ENCODE measurements around the gene PTPRD. TPM values are rescaled to one million over a fixed set of nuclear protein-coding genes. Genes with fewer than 3 reads are reported as not detected.

The PTPRD gene
- total and polyA plus RNA-seq, 9 of the 15 experiments (the other 6 are each of a cell fraction or from before 2014, with no cell fraction given), result 0.11 TPM; not detected in 8

DNA sequence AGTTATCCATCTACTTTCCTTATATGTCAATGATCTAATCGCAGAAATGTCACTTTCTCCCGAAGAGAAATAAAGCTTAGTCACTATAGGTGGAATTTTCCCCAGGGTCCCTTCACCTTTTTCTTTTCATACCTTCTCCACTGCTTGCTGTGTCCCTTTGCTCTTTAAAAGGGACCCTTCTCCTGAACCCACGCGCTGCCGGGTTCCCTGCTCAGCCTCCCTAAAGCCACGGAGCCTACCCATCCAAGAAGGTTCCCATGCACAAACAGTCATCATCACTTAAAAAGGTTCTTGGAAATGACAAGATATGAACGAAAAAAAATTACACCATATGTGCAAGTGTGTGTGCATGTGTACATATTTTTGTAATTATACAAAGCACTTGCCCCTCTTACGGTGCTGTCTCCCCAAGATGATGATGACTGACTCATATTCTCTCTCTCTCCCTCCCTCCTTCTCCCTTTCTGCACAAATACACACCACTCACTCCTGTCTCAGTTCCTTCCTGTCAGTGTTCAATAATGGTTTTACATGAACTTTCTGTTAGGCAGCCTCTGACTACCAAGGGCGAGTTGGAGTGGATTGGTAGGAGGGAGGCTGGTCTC is 1.5 kb upstream of the PTPRD start:
- TF ChIP-seq ZSCAN32 (CRISPR knock-in tag; IDR thresholded peaks at IDR 0.05) (no peak), NFIX (CRISPR knock-in tag; IDR thresholded peaks at IDR 0.05; ENCODE audit: low read depth) (no peak), ZNF655 (CRISPR knock-in tag; IDR thresholded peaks at IDR 0.05) (no peak), HDGF (IDR thresholded peaks at IDR 0.05) (no peak), FOXM1 (IDR thresholded peaks at IDR 0.05; ENCODE audit: low read depth) (no peak), FOXM1 (CRISPR knock-in tag; IDR thresholded peaks at IDR 0.05; ENCODE audit: low read depth) (no peak), MCM7 (IDR thresholded peaks at IDR 0.05) (no peak), MCM2 (IDR thresholded peaks at IDR 0.05; ENCODE audit: low read depth) (no peak), RNF2 (IDR thresholded peaks at IDR 0.05) (no peak), TAF9B (IDR thresholded peaks at IDR 0.05; ENCODE audit: partially characterized antibody) (no peak), ZNF764 (CRISPR knock-in tag; IDR thresholded peaks at IDR 0.05; ENCODE audit: low read depth) (no peak), CBFA2T3 (IDR thresholded peaks at IDR 0.05) (no peak), SRSF3 (IDR thresholded peaks at IDR 0.05; ENCODE audit: insufficient read depth, low read length) (no peak), KDM5B (IDR thresholded peaks at IDR 0.05; ENCODE audit: insufficient replicate concordance, low read depth, low read length) (no peak), MBD1 (CRISPR knock-in tag; IDR thresholded peaks at IDR 0.05) (no peak), BMI1 (IDR thresholded peaks at IDR 0.05; ENCODE audit: low read length) (no peak), SRSF9 (IDR thresholded peaks at IDR 0.05; ENCODE audit: borderline replicate concordance, low read depth, low read length) (no peak), TAL1 (IDR thresholded peaks at IDR 0.05) (no peak)
- TF ChIP-seq, protein P1, sequence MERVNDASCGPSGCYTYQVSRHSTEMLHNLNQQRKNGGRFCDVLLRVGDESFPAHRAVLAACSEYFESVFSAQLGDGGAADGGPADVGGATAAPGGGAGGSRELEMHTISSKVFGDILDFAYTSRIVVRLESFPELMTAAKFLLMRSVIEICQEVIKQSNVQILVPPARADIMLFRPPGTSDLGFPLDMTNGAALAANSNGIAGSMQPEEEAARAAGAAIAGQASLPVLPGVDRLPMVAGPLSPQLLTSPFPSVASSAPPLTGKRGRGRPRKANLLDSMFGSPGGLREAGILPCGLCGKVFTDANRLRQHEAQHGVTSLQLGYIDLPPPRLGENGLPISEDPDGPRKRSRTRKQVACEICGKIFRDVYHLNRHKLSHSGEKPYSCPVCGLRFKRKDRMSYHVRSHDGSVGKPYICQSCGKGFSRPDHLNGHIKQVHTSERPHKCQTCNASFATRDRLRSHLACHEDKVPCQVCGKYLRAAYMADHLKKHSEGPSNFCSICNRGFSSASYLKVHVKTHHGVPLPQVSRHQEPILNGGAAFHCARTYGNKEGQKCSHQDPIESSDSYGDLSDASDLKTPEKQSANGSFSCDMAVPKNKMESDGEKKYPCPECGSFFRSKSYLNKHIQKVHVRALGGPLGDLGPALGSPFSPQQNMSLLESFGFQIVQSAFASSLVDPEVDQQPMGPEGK (CRISPR knock-in tag; IDR thresholded peaks at IDR 0.05; ENCODE audit: borderline replicate concordance), result no peak
- FAIRE-seq, result no peak
- Histone ChIP-seq H3K9me3 (replicated peaks; ENCODE audit: control insufficient read depth, insufficient read depth, low read depth, low read length) (no peaks in the 10 kb centered on the region), H3K27ac (ENCODE audit: extremely low read depth, low read depth, low read length) (no peak overlapping the region), H3K9ac (ENCODE audit: insufficient read depth in 1 of 2, low read depth in 2 of 2, low read length in 2 of 2) (no peak overlapping the region), H3K27me3 (ENCODE audit: control insufficient read depth in 2 of 2, insufficient read depth in 2 of 2, low read length in 2 of 2) (no peaks in the 10 kb centered on the region), H3K9me1 (ENCODE audit: control insufficient read depth, insufficient read depth, low read length) (no peaks in the 10 kb centered on the region), H3K4me2 (ENCODE audit: insufficient read depth, low read length) (no peak overlapping the region), H3K4me1 (replicated peaks in 1 of 2; ENCODE audit: control insufficient read depth in 2 of 2, insufficient read depth in 2 of 2, low read length in 2 of 2) (peaks cover 0 to 8% of the 10 kb centered on the region in 2 experiments; a peak in 2 of 5 replicates), H3K36me3 (ENCODE audit: control insufficient read depth, insufficient read depth, low read length) (no peaks in the 10 kb centered on the region), H2AFZ (ENCODE audit: low read depth, low read length) (no peak overlapping the region), H4K20me1 (replicated peaks; ENCODE audit: control insufficient read depth, insufficient read depth, low read length) (no peaks in the 10 kb centered on the region), H3K4me3 (no peak overlapping the region), H3K79me2 (ENCODE audit: control insufficient read depth, insufficient read depth, low read length) (no peaks in the 10 kb centered on the region)
- ATAC-seq, result no peak
- CTCF ChIA-PET (ENCODE audit: low intra/inter-chr PET ratio), result no interaction called here
- no peak for DNase-seq (ENCODE audit: extremely low read depth in 1 of 4, low spot score in 3 of 4)
- BruUV-seq (replicated peaks), result no TSS peak
- 2% methylated on average over 7 of the region's 9 CpGs for WGBS (ENCODE audit: insufficient coverage, low coverage, missing lambda C conversion rate)
- in situ Hi-C loops (cut with MboI), result no loop called here
- POLR2A ChIA-PET, result no interaction called here
- intact Hi-C loops (cut with micrococcal nuclease), result no loop called here
